H9 (cell line): ENCODE results near the gene SSX2IP. TPM values are rescaled to one million over a fixed set of nuclear protein-coding genes. Genes with fewer than 3 reads are reported as not detected.

Experiments
- DNase-seq: peaks from one replicate; pipeline ENCODE4 v3.0.0-alpha.2; 2017
- H2AFZ ChIP-seq: one replicate; pipeline ENCODE4 v1.6.1; 2013; ENCODE audit warnings: mild to moderate bottlenecking, low read length, control low read depth, moderate library complexity
- H2AK5ac ChIP-seq: 2 replicates; pipeline ENCODE4 v1.6.1; 2013; ENCODE audit warnings: low read length, control low read depth, mixed read lengths; ENCODE audit not compliant: insufficient read length
- H2BK120ac ChIP-seq: one replicate; pipeline ENCODE4 v1.6.1; 2013; ENCODE audit warnings: low read depth, mild to moderate bottlenecking, low read length, control low read depth, inconsistent platforms; ENCODE audit not compliant: poor library complexity, severe bottlenecking
- H2BK12ac ChIP-seq: 2 replicates; pipeline ENCODE4 v1.6.1; 2013; ENCODE audit warnings: low read length, control low read depth, mixed read lengths, low read depth; ENCODE audit not compliant: insufficient read length
- H2BK15ac ChIP-seq: 2 replicates; pipeline ENCODE4 v1.6.1; 2013; ENCODE audit warnings: low read depth, low read length, control low read depth
- H2BK20ac ChIP-seq: one replicate; pipeline ENCODE4 v1.6.1; 2013; ENCODE audit warnings: low read depth, mild to moderate bottlenecking, low read length, control low read depth, inconsistent platforms; ENCODE audit not compliant: poor library complexity, severe bottlenecking
- H2BK5ac ChIP-seq: 2 replicates; pipeline ENCODE4 v1.6.1; 2013; ENCODE audit warnings: low read length, control low read depth, mixed read lengths; ENCODE audit not compliant: insufficient read length
- H3K14ac ChIP-seq: 2 replicates; pipeline ENCODE4 v1.6.1; 2013; ENCODE audit warnings: low read length, control low read depth; ENCODE audit not compliant: insufficient read depth
- H3K18ac ChIP-seq: 2 replicates; pipeline ENCODE4 v1.6.1; 2013; ENCODE audit warnings: low read depth, mild to moderate bottlenecking, mixed read lengths, low read length, control low read depth; ENCODE audit not compliant: insufficient read length
- H3K23ac ChIP-seq: 2 replicates; pipeline ENCODE4 v1.6.1; 2013; ENCODE audit warnings: low read length, control low read depth, mixed read lengths, low read depth; ENCODE audit not compliant: insufficient read length
- H3K23me2 ChIP-seq: 2 replicates; pipeline ENCODE4 v1.6.1; 2013; ENCODE audit warnings: low read depth, mild to moderate bottlenecking, mixed read lengths, low read length, control low read depth; ENCODE audit not compliant: insufficient read length, poor library complexity, severe bottlenecking
- H3K27ac ChIP-seq: 2 replicates; pipeline ENCODE4 v1.5.1; 2013; ENCODE audit warnings: low read length, control low read depth, mixed read lengths, low read depth; ENCODE audit not compliant: insufficient read length
- H3K27me3 ChIP-seq: 2 replicates; pipeline ENCODE4 v1.6.1; 2013; ENCODE audit warnings: low read length, control low read depth, inconsistent platforms; ENCODE audit not compliant: insufficient read depth
- H3K4ac ChIP-seq: 2 replicates; pipeline ENCODE4 v1.6.1; 2013; ENCODE audit warnings: low read depth, mild to moderate bottlenecking, control low read depth, inconsistent platforms, low read length, moderate library complexity
- H3K4me1 ChIP-seq: 2 replicates; pipeline ENCODE4 v1.6.1; 2013; ENCODE audit warnings: low read length, control low read depth, inconsistent platforms; ENCODE audit not compliant: insufficient read depth
- H3K4me2 ChIP-seq: 2 replicates; pipeline ENCODE4 v1.6.1; 2013; ENCODE audit warnings: low read length, control low read depth, mixed read lengths; ENCODE audit not compliant: insufficient read length, insufficient read depth
- H3K56ac ChIP-seq: 2 replicates; pipeline ENCODE4 v1.6.1; 2013; ENCODE audit warnings: low read depth, mild to moderate bottlenecking, mixed read lengths, low read length, control low read depth; ENCODE audit not compliant: insufficient read length
- H3K79me1 ChIP-seq: 2 replicates; pipeline ENCODE4 v1.6.1; 2013; ENCODE audit warnings: low read depth, mild to moderate bottlenecking, moderate library complexity, low read length, control low read depth, inconsistent platforms; ENCODE audit not compliant: insufficient read depth, poor library complexity, severe bottlenecking
- H3K79me2 ChIP-seq: 2 replicates; pipeline ENCODE4 v1.6.1; 2013; ENCODE audit warnings: low read length, control low read depth, inconsistent platforms; ENCODE audit not compliant: insufficient read depth
- H3K9ac ChIP-seq: 2 replicates; pipeline ENCODE4 v1.6.1; 2013; ENCODE audit warnings: low read length, control low read depth, mixed read lengths; ENCODE audit not compliant: insufficient read length; ENCODE audit errors: extremely low read depth
- H3K9me3 ChIP-seq: one replicate; pipeline ENCODE4 v1.6.1; 2013; ENCODE audit warnings: low read depth, low read length, inconsistent platforms; ENCODE audit not compliant: control insufficient read depth
- H3T11ph ChIP-seq: one replicate; pipeline ENCODE4 v1.6.1; 2013; ENCODE audit warnings: mild to moderate bottlenecking, low read length, control low read depth, inconsistent platforms
- H4K20me1 ChIP-seq: one replicate; pipeline ENCODE4 v1.6.1; 2013; ENCODE audit not compliant: control insufficient read depth, insufficient read length, insufficient read depth
- H4K5ac ChIP-seq: 2 replicates; pipeline ENCODE4 v1.6.1; 2013; ENCODE audit warnings: low read depth, mild to moderate bottlenecking, mixed read lengths, low read length, control low read depth; ENCODE audit not compliant: insufficient read length
- H4K8ac ChIP-seq: replicated peaks from 2 replicates; pipeline ENCODE4 v1.6.1; 2013; ENCODE audit warnings: low read length, control low read depth, mixed read lengths, low read depth; ENCODE audit not compliant: insufficient read length
- H4K91ac ChIP-seq: 2 replicates; pipeline ENCODE4 v1.6.1; 2013; ENCODE audit warnings: low read depth, mild to moderate bottlenecking, moderate library complexity, mixed read lengths, low read length, control low read depth; ENCODE audit not compliant: insufficient read length
- H3K27ac Mint-ChIP-seq, 3 experiments: 2 replicates in 2 of 3; 3 replicates in 1 of 3; pipeline ENCODE4 v1.8.0; 2020 to 2021; ENCODE audit warnings: mixed read lengths in 3 of 3, mild to moderate bottlenecking in 1 of 3, moderate library complexity in 1 of 3
- H3K27me3 Mint-ChIP-seq: 2 replicates; pipeline ENCODE4 v1.8.0; 2021; ENCODE audit warnings: low read depth, mild to moderate bottlenecking, moderate library complexity, mixed read lengths
- H3K36me3 Mint-ChIP-seq, 3 experiments: 2 replicates in 2 of 3; 3 replicates in 1 of 3; pipeline ENCODE4 v1.8.0; 2020 to 2021; ENCODE audit warnings: low read depth in 3 of 3, mixed read lengths in 3 of 3; ENCODE audit not compliant: insufficient read depth in 1 of 3
- H3K4me1 Mint-ChIP-seq, 2 experiments: 2 replicates each; pipeline ENCODE4 v1.8.0; 2020; ENCODE audit warnings: mixed read lengths in 2 of 2
- H3K4me3 Mint-ChIP-seq, 2 experiments: 2 replicates in 1 of 2; 3 replicates in 1 of 2; pipeline ENCODE4 v1.8.0; 2020 to 2021; ENCODE audit warnings: mild to moderate bottlenecking in 2 of 2, mixed read lengths in 2 of 2, moderate library complexity in 1 of 2
- H3K9me3 Mint-ChIP-seq, 2 experiments: 2 replicates in 1 of 2; 3 replicates in 1 of 2; pipeline ENCODE4 v1.8.0; 2020; ENCODE audit warnings: mild to moderate bottlenecking in 2 of 2, mixed read lengths in 2 of 2, moderate library complexity in 1 of 2
- CTCF ChIP-seq: fragments of 200-600 bp; sonication (generic); conservative IDR thresholded peaks from 3 replicates; pipeline ENCODE4 v1.8.0; 2021; ENCODE audit warnings: antibody characterized with exemption, mild to moderate bottlenecking
- WGBS: extraction: QIAGEN DNeasy Blood & Tissue Kit; methylation state at CpG from one replicate; pipeline ENCODE4 v1.1.7; 2013; ENCODE audit warnings: missing lambda C conversion rate, low lambda C conversion rate, mixed read lengths; ENCODE audit not compliant: insufficient read length; ENCODE audit errors: extremely low coverage; 5-methylcytosine and 5-hydroxymethylcytosine counted together
- total RNA-seq: library from RNA; stranded (reverse); gene quantifications from 2 replicates; pipeline ENCODE4 v1.2.1, GENCODE V29; 2021

Gene SSX2IP
- total RNA-seq, 1 experiment from 2014 or later = 19.6 TPM

GRCh38 chr1:84720221-84720780 is 30.0 kb upstream of the SSX2IP start:
- H3K79me2 ChIP-seq = no peaks in the 10 kb centered on the region
- H3K79me1 ChIP-seq = no peaks in the 10 kb centered on the region
- no peak overlapping the region for H3K23ac ChIP-seq
- H3K27ac ChIP-seq = no peak overlapping the region
- H3K56ac ChIP-seq = no peak overlapping the region
- no peaks in the 10 kb centered on the region for H3K27me3 ChIP-seq
- H2BK15ac ChIP-seq = no peak overlapping the region
- H3K14ac ChIP-seq = no peak overlapping the region
- Mint-ChIP-seq H3K9me3 (no peaks in the 10 kb centered on the region; a peak in 1 of 5 replicates), H3K4me1 (peaks cover 23% of the 10 kb centered on the region in 2 experiments), H3K27me3 (peaks cover 2% of the 10 kb centered on the region), H3K27ac (no peak overlapping the region), H3K4me3 (no peak overlapping the region), H3K36me3 (no peaks in the 10 kb centered on the region)
- no peak overlapping the region for H3K4ac ChIP-seq
- H3K9ac ChIP-seq = no peak overlapping the region
- H3K4me1 ChIP-seq = no peaks in the 10 kb centered on the region; the same call in 1 of the 2 replicates
- no peak overlapping the region for H4K91ac ChIP-seq
- DNase-seq = no peak
- H2BK5ac ChIP-seq = no peak overlapping the region
- H2BK12ac ChIP-seq = no peak overlapping the region
- no peak overlapping the region for H2BK20ac ChIP-seq
- H2AFZ ChIP-seq = no peak overlapping the region
- no peak for TF ChIP-seq CTCF
- no peak overlapping the region for H4K5ac ChIP-seq
- no peak overlapping the region for H3T11ph ChIP-seq
- H3K23me2 ChIP-seq = no peaks in the 10 kb centered on the region
- H2AK5ac ChIP-seq = no peak overlapping the region
- no peaks in the 10 kb centered on the region for H4K20me1 ChIP-seq
- H2BK120ac ChIP-seq = no peak overlapping the region
- no peak overlapping the region for H4K8ac ChIP-seq
- WGBS = no CpG with 5 or more reads among the region's 5 CpGs
- H3K4me2 ChIP-seq = no peak overlapping the region
- no peak overlapping the region for H3K18ac ChIP-seq
- H3K9me3 ChIP-seq = no peaks in the 10 kb centered on the region
